ENCODE data around the gene NBEA. TPM values are rescaled to one million over a fixed set of nuclear protein-coding genes. Genes with fewer than 3 reads are reported as not detected.

The NBEA gene
- total RNA-seq, 3 donors from 2014 or later, result 0.19 to 0.58 (median 0.43) TPM

- Mint-ChIP-seq H3K4me1 (ENCODE audit: low read depth) (no peaks in the 10 kb centered on the region), H3K9me3 (peaks cover 3% of the 10 kb centered on the region), H3K4me3 (no peak overlapping the region), H3K27me3 (ENCODE audit: low read depth) (no peaks in the 10 kb centered on the region), H3K36me3 (ENCODE audit: insufficient read depth) (no peaks in the 10 kb centered on the region)
- ATAC-seq, result no peak
- no peak for DNase-seq
Observed at GRCh38 chr13:35681685-35682084, 739.6 kb downstream of the NBEA start.

- no peaks in the 10 kb centered on the region for H3K4me1 Mint-ChIP-seq (ENCODE audit: low read depth)
- H3K4me3 Mint-ChIP-seq, result no peak overlapping the region
- ATAC-seq, result no peak
- H3K27me3 Mint-ChIP-seq (ENCODE audit: low read depth), result no peaks in the 10 kb centered on the region
- H3K9me3 Mint-ChIP-seq, result peaks cover 3% of the 10 kb centered on the region
- DNase-seq, result no peak
- no peaks in the 10 kb centered on the region for H3K36me3 Mint-ChIP-seq (ENCODE audit: insufficient read depth)
Observed at GRCh38 chr13:35684432-35684831, 742.4 kb downstream of the NBEA start.

- Mint-ChIP-seq H3K4me1 (ENCODE audit: low read depth) (no peaks in the 10 kb centered on the region), H3K27me3 (ENCODE audit: low read depth) (no peaks in the 10 kb centered on the region), H3K36me3 (ENCODE audit: insufficient read depth) (no peaks in the 10 kb centered on the region), H3K4me3 (no peak overlapping the region), H3K9me3 (peaks cover 3% of the 10 kb centered on the region)
- ATAC-seq (no peak), DNase-seq (no peak)
Observed at GRCh38 chr13:35687336-35687735, 745.3 kb downstream of the NBEA start.

- Mint-ChIP-seq H3K4me1 (ENCODE audit: low read depth) (no peaks in the 10 kb centered on the region), H3K27me3 (ENCODE audit: low read depth) (no peaks in the 10 kb centered on the region), H3K9me3 (no peaks in the 10 kb centered on the region)
Observed at GRCh38 chr13:35690581-35691207, 748.6 kb downstream of the NBEA start.

GRCh38 chr13:35693134-35693784, 751.2 kb downstream of the NBEA start:
- no peaks in the 10 kb centered on the region for H3K27me3 Mint-ChIP-seq (ENCODE audit: low read depth)

More at GRCh38 chr13:35690581-35691207, 748.6 kb downstream of the NBEA start:
- ATAC-seq, result no peak
- H3K36me3 Mint-ChIP-seq (ENCODE audit: insufficient read depth), result no peaks in the 10 kb centered on the region
- DNase-seq, result no peak
- no peak overlapping the region for H3K4me3 Mint-ChIP-seq

GRCh38 chr13:35694031-35694430, 752.0 kb downstream of the NBEA start:
- H3K4me3 Mint-ChIP-seq, result no peak overlapping the region
- H3K4me1 Mint-ChIP-seq (ENCODE audit: low read depth), result no peaks in the 10 kb centered on the region
- no peak for DNase-seq
- H3K27me3 Mint-ChIP-seq (ENCODE audit: low read depth), result no peaks in the 10 kb centered on the region
- no peaks in the 10 kb centered on the region for H3K9me3 Mint-ChIP-seq
- ATAC-seq, result no peak
- H3K36me3 Mint-ChIP-seq (ENCODE audit: insufficient read depth), result no peaks in the 10 kb centered on the region

More at GRCh38 chr13:35693134-35693784, 751.2 kb downstream of the NBEA start:
- Mint-ChIP-seq H3K36me3 (ENCODE audit: insufficient read depth) (no peaks in the 10 kb centered on the region), H3K9me3 (no peaks in the 10 kb centered on the region), H3K4me3 (no peak overlapping the region), H3K4me1 (ENCODE audit: low read depth) (no peaks in the 10 kb centered on the region)
- ATAC-seq, result no peak
- no peak for DNase-seq

- Mint-ChIP-seq H3K27me3 (ENCODE audit: low read depth) (no peaks in the 10 kb centered on the region), H3K4me1 (ENCODE audit: low read depth) (no peaks in the 10 kb centered on the region), H3K9me3 (no peaks in the 10 kb centered on the region), H3K36me3 (ENCODE audit: insufficient read depth) (no peaks in the 10 kb centered on the region), H3K4me3 (no peak overlapping the region)
- ATAC-seq (no peak), DNase-seq (no peak)
Observed at GRCh38 chr13:35694549-35695447, 752.7 kb downstream of the NBEA start.

GRCh38 chr13:35695448-35695770, 753.3 kb downstream of the NBEA start:
- Mint-ChIP-seq H3K9me3 (no peaks in the 10 kb centered on the region), H3K27me3 (ENCODE audit: low read depth) (no peaks in the 10 kb centered on the region), H3K4me3 (no peak overlapping the region), H3K36me3 (ENCODE audit: insufficient read depth) (no peaks in the 10 kb centered on the region), H3K4me1 (ENCODE audit: low read depth) (no peaks in the 10 kb centered on the region)
- no peak for DNase-seq
- no peak for ATAC-seq

- no peaks in the 10 kb centered on the region for H3K4me1 Mint-ChIP-seq (ENCODE audit: low read depth)
- H3K4me3 Mint-ChIP-seq, result no peak overlapping the region
Observed at GRCh38 chr13:35697186-35697730, 755.2 kb downstream of the NBEA start.

GRCh38 chr13:35698911-35699576, 757.0 kb downstream of the NBEA start:
- no peaks in the 10 kb centered on the region for H3K36me3 Mint-ChIP-seq (ENCODE audit: insufficient read depth)
- H3K9me3 Mint-ChIP-seq, result no peaks in the 10 kb centered on the region
- H3K4me1 Mint-ChIP-seq (ENCODE audit: low read depth), result no peaks in the 10 kb centered on the region
- DNase-seq (no peak), ATAC-seq (no peak)
- H3K27me3 Mint-ChIP-seq (ENCODE audit: low read depth), result no peaks in the 10 kb centered on the region
- no peak overlapping the region for H3K4me3 Mint-ChIP-seq

More at GRCh38 chr13:35697186-35697730, 755.2 kb downstream of the NBEA start:
- Mint-ChIP-seq H3K27me3 (ENCODE audit: low read depth) (no peaks in the 10 kb centered on the region), H3K36me3 (ENCODE audit: insufficient read depth) (no peaks in the 10 kb centered on the region), H3K9me3 (no peaks in the 10 kb centered on the region)
- DNase-seq (no peak), ATAC-seq (no peak)

GRCh38 chr13:35699825-35700510, 757.9 kb downstream of the NBEA start:
- Mint-ChIP-seq H3K27me3 (ENCODE audit: low read depth) (no peaks in the 10 kb centered on the region), H3K4me1 (ENCODE audit: low read depth) (no peaks in the 10 kb centered on the region), H3K9me3 (peaks cover 5% of the 10 kb centered on the region), H3K4me3 (no peak overlapping the region), H3K36me3 (ENCODE audit: insufficient read depth) (no peaks in the 10 kb centered on the region)
- ATAC-seq, result no peak
- no peak for DNase-seq

GRCh38 chr13:35700671-35701070, 758.6 kb downstream of the NBEA start:
- DNase-seq, result no peak
- H3K4me3 Mint-ChIP-seq, result no peak overlapping the region
- no peak for ATAC-seq
- no peaks in the 10 kb centered on the region for H3K36me3 Mint-ChIP-seq (ENCODE audit: insufficient read depth)
- H3K27me3 Mint-ChIP-seq (ENCODE audit: low read depth), result no peaks in the 10 kb centered on the region
- H3K4me1 Mint-ChIP-seq (ENCODE audit: low read depth), result no peaks in the 10 kb centered on the region
- peaks cover 7% of the 10 kb centered on the region for H3K9me3 Mint-ChIP-seq

- Mint-ChIP-seq H3K27me3 (ENCODE audit: low read depth) (no peaks in the 10 kb centered on the region), H3K9me3 (peaks cover 7% of the 10 kb centered on the region), H3K4me3 (no peak overlapping the region), H3K4me1 (ENCODE audit: low read depth) (no peaks in the 10 kb centered on the region), H3K36me3 (ENCODE audit: insufficient read depth) (no peaks in the 10 kb centered on the region)
- ATAC-seq (no peak), DNase-seq (no peak)
Observed at GRCh38 chr13:35702316-35702715, 760.2 kb downstream of the NBEA start.

Measured in activated T-cell treated with anti-CD3 and anti-CD28 coated beads, Interleukin-2, amount 50 U/mL, for 4 hours (primary cell).